Kidney (tissue), 14 donors: ENCODE data around the gene TRIAP1. TPM values are rescaled to one million over a fixed set of nuclear protein-coding genes. Genes with fewer than 3 reads are reported as not detected.

Experiments used
- DNase-seq, 5 donors: peaks; one replicate each; pipeline ENCODE4 v3.0.0-alpha.2; 2013 to 2020
- FAIRE-seq: peaks from 2 replicates; lab custom pipeline; 2012; peaks lifted over from hg19 to GRCh38; lab: Jason Lieb, UNC
- H3K27ac ChIP-seq, 2 donors: one replicate each; pipeline ENCODE4 v1.7.0; 2013; ENCODE audit warnings: low read depth in 2 of 2, low read length in 2 of 2, inconsistent platforms in 1 of 2
- H3K27me3 ChIP-seq: one replicate; pipeline ENCODE4 v1.7.1; 2013; ENCODE audit warnings: low read length, inconsistent platforms; ENCODE audit not compliant: control insufficient read depth, insufficient read depth
- H3K36me3 ChIP-seq, 3 donors: one replicate each; pipeline versions ENCODE4 v1.7.0 to v1.7.1; 2013; ENCODE audit warnings: low read length in 3 of 3, control low read depth in 1 of 3, inconsistent platforms in 1 of 3; ENCODE audit not compliant: insufficient read depth in 3 of 3, control insufficient read depth in 2 of 3
- H3K4me1 ChIP-seq, 3 donors: one replicate each; pipeline versions ENCODE4 v1.7.0 to v1.7.1; 2013; ENCODE audit warnings: low read length in 3 of 3, inconsistent platforms in 1 of 3, low read depth in 1 of 3; ENCODE audit not compliant: control insufficient read depth in 2 of 3, insufficient read depth in 2 of 3
- H3K4me3 ChIP-seq, 3 donors: one replicate each; pipeline versions ENCODE4 v1.7.0 to v1.8.1; 2013; ENCODE audit warnings: low read length in 3 of 3, control low read depth in 1 of 3, inconsistent platforms in 1 of 3
- H3K9ac ChIP-seq, 3 donors: one replicate each; pipeline versions ENCODE4 v1.7.0 to v1.7.1; 2013; ENCODE audit warnings: low read length in 3 of 3, control low read depth in 1 of 3, inconsistent platforms in 1 of 3
- H3K9me3 ChIP-seq, 3 donors: one replicate each; pipeline versions ENCODE4 v1.7.0 to v1.7.1; 2013; ENCODE audit warnings: low read length in 3 of 3, control low read depth in 1 of 3, inconsistent platforms in 1 of 3; ENCODE audit not compliant: control insufficient read depth in 2 of 3, insufficient read depth in 1 of 3
- intact Hi-C: fragments of 100-400 bp; cut with DNase I; formaldehyde crosslinking; loops from one replicate; pipeline ENCODE4 v1.11.1; 2022
- polyA plus RNA-seq: library from polyadenylated mRNA; stranded (reverse); fragments of 350-450 nt; fragmentation: Illumina TruSeq; extraction: RNeasy Lipid Tissue Mini Kit (QIAGEN cat#74804); gene quantifications from one replicate; pipeline ENCODE4 v1.2.3, GENCODE V29; 2014; ENCODE audit warnings: low read depth, low replicate concordance; ENCODE audit not compliant: insufficient read depth
- total RNA-seq: library from RNA; stranded (reverse); fragmentation: NEBNext Ultra II Directional; extraction: Animal tissue kit (Norgen Biotek cat#: 25700); gene quantifications from one replicate; pipeline ENCODE4 v1.2.1, GENCODE V29; 2021
- TF ChIP-seq, protein P1 (sequence below): IDR thresholded peaks from 3 replicates; pipeline ENCODE4 v1.5.1; 2012; ENCODE audit warnings: mild to moderate bottlenecking, moderate library complexity, borderline replicate concordance; ENCODE audit not compliant: insufficient read depth; ENCODE audit errors: extremely low read depth
- donor health status: control.
- donor health status: control.
- donor health status: control.
- donor health status: control.
- donor health status: control.
- donor health status: DM: yes; HTN: yes; CAD: no.
- donor health status: Normal renal cell carcinoma (clear cell type).

TRIAP1 gene
- total and polyA plus RNA-seq, 2 donors from 2014 or later = 15.6 to 28.2 TPM

DNA sequence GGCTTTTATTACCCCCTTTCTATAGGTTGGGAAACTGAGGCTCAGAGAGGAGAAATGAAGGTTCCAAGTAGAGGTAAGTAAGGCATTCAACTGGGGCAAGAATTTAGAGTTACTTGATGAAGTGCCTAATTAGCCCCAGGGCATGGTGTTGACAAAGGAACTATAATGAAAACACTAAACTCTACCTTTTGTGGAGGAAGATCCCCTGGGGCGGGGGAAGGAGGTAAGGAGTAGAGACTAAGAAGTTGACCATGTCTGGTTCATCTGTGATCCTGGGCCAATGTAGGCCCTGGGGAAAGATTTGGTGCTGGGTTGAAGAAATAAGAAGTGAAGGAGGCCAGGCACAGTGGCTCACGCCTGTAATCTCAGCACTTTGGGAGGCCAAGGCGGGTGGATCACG lies 24.5 kb downstream of the TRIAP1 start:
- no peaks in the 10 kb centered on the region for H3K9me3 ChIP-seq
- FAIRE-seq (no peak), DNase-seq (no peak)
- no peak overlapping the region for H3K4me3 ChIP-seq
- no peaks in the 10 kb centered on the region for H3K4me1 ChIP-seq
- no peak overlapping the region for H3K9ac ChIP-seq
- H3K27ac ChIP-seq = no peak overlapping the region
- TF ChIP-seq, protein P1, sequence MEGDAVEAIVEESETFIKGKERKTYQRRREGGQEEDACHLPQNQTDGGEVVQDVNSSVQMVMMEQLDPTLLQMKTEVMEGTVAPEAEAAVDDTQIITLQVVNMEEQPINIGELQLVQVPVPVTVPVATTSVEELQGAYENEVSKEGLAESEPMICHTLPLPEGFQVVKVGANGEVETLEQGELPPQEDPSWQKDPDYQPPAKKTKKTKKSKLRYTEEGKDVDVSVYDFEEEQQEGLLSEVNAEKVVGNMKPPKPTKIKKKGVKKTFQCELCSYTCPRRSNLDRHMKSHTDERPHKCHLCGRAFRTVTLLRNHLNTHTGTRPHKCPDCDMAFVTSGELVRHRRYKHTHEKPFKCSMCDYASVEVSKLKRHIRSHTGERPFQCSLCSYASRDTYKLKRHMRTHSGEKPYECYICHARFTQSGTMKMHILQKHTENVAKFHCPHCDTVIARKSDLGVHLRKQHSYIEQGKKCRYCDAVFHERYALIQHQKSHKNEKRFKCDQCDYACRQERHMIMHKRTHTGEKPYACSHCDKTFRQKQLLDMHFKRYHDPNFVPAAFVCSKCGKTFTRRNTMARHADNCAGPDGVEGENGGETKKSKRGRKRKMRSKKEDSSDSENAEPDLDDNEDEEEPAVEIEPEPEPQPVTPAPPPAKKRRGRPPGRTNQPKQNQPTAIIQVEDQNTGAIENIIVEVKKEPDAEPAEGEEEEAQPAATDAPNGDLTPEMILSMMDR = no peak
- H3K36me3 ChIP-seq = no peaks in the 10 kb centered on the region
- intact Hi-C loops = loop anchor here (10.0 kb wide), 1 partner anchor 57 kb away; the partner anchor contains the start of gene MSI1
- H3K27me3 ChIP-seq = no peaks in the 10 kb centered on the region

DNA sequence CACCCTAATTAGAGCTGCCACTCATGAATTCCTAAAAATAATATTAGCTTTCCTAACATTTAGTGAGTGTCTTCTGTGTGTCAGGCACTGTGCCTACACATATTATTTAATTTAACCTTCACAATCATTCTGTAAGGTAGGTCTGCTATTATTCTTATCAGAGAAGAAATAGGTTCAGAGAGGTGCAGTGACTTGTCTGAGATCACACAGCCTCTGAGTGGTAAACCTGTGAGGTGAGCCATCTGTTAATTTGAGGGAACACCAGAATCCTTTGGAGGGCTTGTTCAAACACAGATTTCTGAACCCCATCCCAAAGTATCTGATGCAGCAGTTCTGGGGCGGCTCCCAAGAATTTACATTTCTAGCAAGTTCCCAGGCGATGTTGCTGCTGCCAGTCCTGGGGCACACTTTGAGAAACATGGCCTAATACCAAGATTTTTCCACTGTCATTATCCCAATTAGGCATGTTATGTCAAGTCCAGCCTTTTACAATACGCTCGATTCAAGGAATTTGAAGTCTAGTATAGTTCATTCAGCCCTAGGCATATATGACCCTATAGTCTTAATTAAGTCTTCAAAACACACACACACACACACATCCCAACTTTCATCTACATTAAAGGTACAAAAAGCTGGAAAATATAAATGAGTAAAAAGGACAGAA lies 28.1 kb downstream of the TRIAP1 start:
- H3K9ac ChIP-seq = no peak overlapping the region
- H3K4me1 ChIP-seq = no peaks in the 10 kb centered on the region
- no peak overlapping the region for H3K4me3 ChIP-seq
- TF ChIP-seq, protein P1 = no peak
- H3K27me3 ChIP-seq = no peaks in the 10 kb centered on the region
- no peaks in the 10 kb centered on the region for H3K36me3 ChIP-seq
- no peak for DNase-seq
- H3K27ac ChIP-seq = no peak overlapping the region
- H3K9me3 ChIP-seq = no peaks in the 10 kb centered on the region
- intact Hi-C loops = no loop called here
- no peak for FAIRE-seq

DNA sequence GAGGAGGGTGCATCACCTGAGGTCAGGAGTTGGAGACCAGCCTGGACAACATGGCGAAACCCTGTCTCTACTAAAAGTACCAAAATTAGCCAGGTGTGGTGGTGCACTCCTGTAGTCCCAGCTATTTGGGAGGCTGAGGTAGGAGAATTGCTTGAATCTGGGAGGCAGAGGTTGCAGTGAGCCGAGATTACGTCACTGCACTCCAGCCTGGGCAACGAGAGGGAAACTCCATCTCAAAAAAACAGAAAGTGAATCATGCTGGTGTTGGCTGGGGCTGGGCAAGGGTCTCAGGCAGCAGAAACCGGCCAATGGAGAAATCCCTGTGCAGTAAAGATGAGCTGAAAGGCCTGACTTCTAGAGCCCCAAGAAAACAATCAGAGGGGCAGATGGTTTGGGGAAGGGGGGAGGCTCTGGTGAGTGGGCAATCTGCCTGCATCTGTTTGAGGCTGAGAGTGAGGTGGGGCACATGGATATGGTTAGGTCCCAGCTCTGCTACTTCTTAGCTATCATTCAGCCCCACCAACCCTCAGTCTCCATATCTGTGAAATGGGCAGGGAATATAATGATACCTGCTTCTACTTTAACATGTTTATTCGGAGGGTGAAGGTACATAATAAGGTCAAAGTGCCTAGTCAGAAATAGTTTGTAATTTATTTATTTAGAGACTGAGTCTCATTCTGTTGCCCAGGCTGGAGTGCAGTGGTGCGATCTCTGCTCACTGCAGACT lies 29.5 kb downstream of the TRIAP1 start:
- no peaks in the 10 kb centered on the region for H3K36me3 ChIP-seq
- H3K9me3 ChIP-seq = no peaks in the 10 kb centered on the region
- TF ChIP-seq, protein P1 = no peak
- H3K27me3 ChIP-seq = no peaks in the 10 kb centered on the region
- no peak overlapping the region for H3K27ac ChIP-seq
- no peak overlapping the region for H3K4me3 ChIP-seq
- intact Hi-C loops = no loop called here
- DNase-seq = no peak
- H3K9ac ChIP-seq = no peak overlapping the region
- H3K4me1 ChIP-seq = no peaks in the 10 kb centered on the region
- FAIRE-seq = no peak
